ENCODE measurements around the gene SASH1. TPM values are rescaled to one million over a fixed set of nuclear protein-coding genes. Genes with fewer than 3 reads are reported as not detected.

The SASH1 gene
- total and polyA plus RNA-seq, 2 donors (not counting 1 experiment from before 2014, with no cell fraction given) = 38.6 to 44.6 TPM

- Histone ChIP-seq H4K20me1 (ENCODE audit: control insufficient read depth, extremely low read depth, insufficient read depth, low read length) (no peaks in the 10 kb centered on the region), H3K4me1 (ENCODE audit: control insufficient read depth, extremely low read depth, insufficient read depth, low read length) (no peaks in the 10 kb centered on the region), H2AFZ (ENCODE audit: low read length) (no peak overlapping the region), H3K36me3 (ENCODE audit: control insufficient read depth, insufficient read depth, low read length) (no peaks in the 10 kb centered on the region), H3K9me3 (ENCODE audit: control insufficient read depth, insufficient read depth, low read depth, low read length) (no peaks in the 10 kb centered on the region), H3K4me3 (replicated peaks in 1 of 4; ENCODE audit: control extremely low read depth in 1 of 4, insufficient read depth in 1 of 4, low read depth in 3 of 4, low read length in 4 of 4) (no peak overlapping the region), H3K4me2 (ENCODE audit: extremely low read depth, insufficient read depth, low read length) (no peak overlapping the region), H3K79me2 (ENCODE audit: control insufficient read depth, insufficient read depth, low read length) (no peaks in the 10 kb centered on the region), H3K27ac (ENCODE audit: insufficient read depth, low read length) (no peak overlapping the region), H3K27me3 (ENCODE audit: control insufficient read depth, insufficient read depth, low read length) (no peaks in the 10 kb centered on the region), H3K9ac (ENCODE audit: insufficient read depth, low read length) (no peak overlapping the region)
- no peak for DNase-seq (ENCODE audit: low read depth in 2 of 2)
- TF ChIP-seq, protein P1, sequence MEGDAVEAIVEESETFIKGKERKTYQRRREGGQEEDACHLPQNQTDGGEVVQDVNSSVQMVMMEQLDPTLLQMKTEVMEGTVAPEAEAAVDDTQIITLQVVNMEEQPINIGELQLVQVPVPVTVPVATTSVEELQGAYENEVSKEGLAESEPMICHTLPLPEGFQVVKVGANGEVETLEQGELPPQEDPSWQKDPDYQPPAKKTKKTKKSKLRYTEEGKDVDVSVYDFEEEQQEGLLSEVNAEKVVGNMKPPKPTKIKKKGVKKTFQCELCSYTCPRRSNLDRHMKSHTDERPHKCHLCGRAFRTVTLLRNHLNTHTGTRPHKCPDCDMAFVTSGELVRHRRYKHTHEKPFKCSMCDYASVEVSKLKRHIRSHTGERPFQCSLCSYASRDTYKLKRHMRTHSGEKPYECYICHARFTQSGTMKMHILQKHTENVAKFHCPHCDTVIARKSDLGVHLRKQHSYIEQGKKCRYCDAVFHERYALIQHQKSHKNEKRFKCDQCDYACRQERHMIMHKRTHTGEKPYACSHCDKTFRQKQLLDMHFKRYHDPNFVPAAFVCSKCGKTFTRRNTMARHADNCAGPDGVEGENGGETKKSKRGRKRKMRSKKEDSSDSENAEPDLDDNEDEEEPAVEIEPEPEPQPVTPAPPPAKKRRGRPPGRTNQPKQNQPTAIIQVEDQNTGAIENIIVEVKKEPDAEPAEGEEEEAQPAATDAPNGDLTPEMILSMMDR (conservative IDR thresholded peaks at IDR 0.05 in 1 of 2, IDR thresholded peaks at IDR 0.05 in 1 of 2; ENCODE audit: low read depth in 1 of 2, low read length in 2 of 2) = no peak
- no peak for TF ChIP-seq EZH2 (IDR thresholded peaks at IDR 0.05; ENCODE audit: low read length, missing control alignments)
These were observed 31.6 kb downstream of the SASH1 start for GRCh38 chr6:148374040-148374774.

DNA sequence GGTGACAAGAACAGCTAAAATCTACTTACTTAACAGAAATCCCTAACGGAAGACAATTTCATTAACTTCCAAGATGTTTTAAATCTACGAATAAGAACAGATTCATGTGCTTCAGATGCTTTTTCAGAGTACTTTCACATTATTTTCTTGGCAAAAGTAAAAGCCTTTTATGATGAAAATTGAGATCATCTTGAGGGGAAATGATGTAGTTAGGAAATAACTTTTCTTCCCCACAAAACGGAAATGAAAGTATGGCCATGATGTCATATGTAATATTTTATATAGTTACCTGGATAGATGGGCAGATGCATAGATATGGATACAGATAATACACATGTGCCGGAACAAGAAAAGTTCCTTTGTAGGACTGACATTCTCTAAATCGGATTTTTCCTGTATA is 32.8 kb downstream of the SASH1 start:
- no peak for TF ChIP-seq EZH2 (IDR thresholded peaks at IDR 0.05; ENCODE audit: low read length, missing control alignments)
- TF ChIP-seq, protein P1 (conservative IDR thresholded peaks at IDR 0.05 in 1 of 2, IDR thresholded peaks at IDR 0.05 in 1 of 2; ENCODE audit: low read depth in 1 of 2, low read length in 2 of 2) = no peak
- Histone ChIP-seq H3K9me3 (ENCODE audit: control insufficient read depth, insufficient read depth, low read depth, low read length) (no peaks in the 10 kb centered on the region), H4K20me1 (ENCODE audit: control insufficient read depth, extremely low read depth, insufficient read depth, low read length) (no peaks in the 10 kb centered on the region), H3K4me1 (ENCODE audit: control insufficient read depth, extremely low read depth, insufficient read depth, low read length) (no peaks in the 10 kb centered on the region), H3K27ac (ENCODE audit: insufficient read depth, low read length) (no peak overlapping the region), H3K4me3 (replicated peaks in 1 of 4; ENCODE audit: control extremely low read depth in 1 of 4, insufficient read depth in 1 of 4, low read depth in 3 of 4, low read length in 4 of 4) (no peak overlapping the region), H3K9ac (ENCODE audit: insufficient read depth, low read length) (no peak overlapping the region), H2AFZ (ENCODE audit: low read length) (no peak overlapping the region), H3K36me3 (ENCODE audit: control insufficient read depth, insufficient read depth, low read length) (no peaks in the 10 kb centered on the region), H3K27me3 (ENCODE audit: control insufficient read depth, insufficient read depth, low read length) (no peaks in the 10 kb centered on the region), H3K4me2 (ENCODE audit: extremely low read depth, insufficient read depth, low read length) (no peak overlapping the region), H3K79me2 (ENCODE audit: control insufficient read depth, insufficient read depth, low read length) (no peaks in the 10 kb centered on the region)
- DNase-seq (ENCODE audit: low read depth in 2 of 2) = no peak

- Histone ChIP-seq H3K9me3 (ENCODE audit: control insufficient read depth, insufficient read depth, low read depth, low read length) (no peaks in the 10 kb centered on the region), H3K4me1 (ENCODE audit: control insufficient read depth, extremely low read depth, insufficient read depth, low read length) (no peaks in the 10 kb centered on the region), H3K9ac (ENCODE audit: insufficient read depth, low read length) (no peak overlapping the region), H3K79me2 (ENCODE audit: control insufficient read depth, insufficient read depth, low read length) (no peaks in the 10 kb centered on the region), H3K27ac (ENCODE audit: insufficient read depth, low read length) (no peak overlapping the region), H3K36me3 (ENCODE audit: control insufficient read depth, insufficient read depth, low read length) (no peaks in the 10 kb centered on the region), H2AFZ (ENCODE audit: low read length) (no peak overlapping the region), H3K4me3 (replicated peaks in 1 of 4; ENCODE audit: control extremely low read depth in 1 of 4, insufficient read depth in 1 of 4, low read depth in 3 of 4, low read length in 4 of 4) (no peak overlapping the region), H4K20me1 (ENCODE audit: control insufficient read depth, extremely low read depth, insufficient read depth, low read length) (no peaks in the 10 kb centered on the region), H3K27me3 (ENCODE audit: control insufficient read depth, insufficient read depth, low read length) (no peaks in the 10 kb centered on the region), H3K4me2 (ENCODE audit: extremely low read depth, insufficient read depth, low read length) (no peak overlapping the region)
- DNase-seq (ENCODE audit: low read depth in 2 of 2) = no peak
- no peak for TF ChIP-seq EZH2 (IDR thresholded peaks at IDR 0.05; ENCODE audit: low read length, missing control alignments)
- TF ChIP-seq, protein P1 (conservative IDR thresholded peaks at IDR 0.05 in 1 of 2, IDR thresholded peaks at IDR 0.05 in 1 of 2; ENCODE audit: low read depth in 1 of 2, low read length in 2 of 2) = no peak
These were observed 36.8 kb downstream of the SASH1 start for GRCh38 chr6:148379481-148379880.
